C4-2B (cell line): ENCODE data around the gene BCL11B.

Experiments
- CTCF ChIP-seq: fragments of 450-650 bp; conservative IDR thresholded peaks from 2 replicates; pipeline ENCODE4 v1.5.1; 2017; ENCODE audit warnings: mild to moderate bottlenecking
- ZFX ChIP-seq: fragments of 450-650 bp; IDR thresholded peaks from 2 replicates; pipeline ENCODE4 v1.6.1; 2017

- TF ChIP-seq CTCF: no peak
- no peak for TF ChIP-seq ZFX
Measured at GRCh38 chr14:99256483-99256874, 15.5 kb downstream of the BCL11B start.
